ENCODE measurements around the gene SOX2. TPM values are rescaled to one million over a fixed set of nuclear protein-coding genes. Genes with fewer than 3 reads are reported as not detected.

The SOX2 gene
- 1.4 TPM for total RNA-seq (ENCODE audit: unreplicated experiment)
- long read RNA-seq, partial matches to known transcripts, result 0 of 1 reads
- long read RNA-seq, other reads (novel, unspliced or antisense), result 0 of 1 reads

DNA sequence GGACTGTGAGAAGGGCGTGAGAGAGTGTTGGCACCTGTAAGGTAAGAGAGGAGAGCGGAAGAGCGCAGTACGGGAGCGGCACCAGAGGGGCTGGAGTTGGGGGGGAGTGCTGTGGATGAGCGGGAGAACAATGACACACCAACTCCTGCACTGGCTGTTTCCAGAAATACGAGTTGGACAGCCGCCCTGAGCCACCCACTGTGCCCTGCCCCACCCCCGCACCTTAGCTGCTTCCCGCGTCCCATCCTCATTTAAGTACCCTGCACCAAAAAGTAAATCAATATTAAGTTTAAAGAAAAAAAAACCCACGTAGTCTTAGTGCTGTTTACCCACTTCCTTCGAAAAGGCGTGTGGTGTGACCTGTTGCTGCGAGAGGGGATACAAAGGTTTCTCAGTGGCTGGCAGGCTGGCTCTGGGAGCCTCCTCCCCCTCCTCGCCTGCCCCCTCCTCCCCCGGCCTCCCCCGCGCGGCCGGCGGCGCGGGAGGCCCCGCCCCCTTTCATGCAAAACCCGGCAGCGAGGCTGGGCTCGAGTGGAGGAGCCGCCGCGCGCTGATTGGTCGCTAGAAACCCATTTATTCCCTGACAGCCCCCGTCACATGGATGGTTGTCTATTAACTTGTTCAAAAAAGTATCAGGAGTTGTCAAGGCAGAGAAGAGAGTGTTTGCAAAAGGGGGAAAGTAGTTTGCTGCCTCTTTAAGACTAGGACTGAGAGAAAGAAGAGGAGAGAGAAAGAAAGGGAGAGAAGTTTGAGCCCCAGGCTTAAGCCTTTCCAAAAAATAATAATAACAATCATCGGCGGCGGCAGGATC lies at the start of gene SOX2:
Gene SOX2, plus strand, starts transcription at position 601 of the 811 bp plus-strand sequence. CDS start 436 bp downstream, outside the sequence.
- Mint-ChIP-seq H3K9me3 (ENCODE audit: unreplicated experiment) (no peaks in the 10 kb centered on the region), H3K4me3 (ENCODE audit: unreplicated experiment) (peak within 1 kb of the TSS; percentile 87), H3K4me1 (ENCODE audit: unreplicated experiment) (peaks cover 28% of the 10 kb centered on the region), H3K27ac (ENCODE audit: unreplicated experiment) (no peak within 1 kb of the TSS), H3K27me3 (ENCODE audit: unreplicated experiment) (peaks cover 1% of the 10 kb centered on the region), H3K36me3 (ENCODE audit: low read depth, unreplicated experiment) (no peaks in the 10 kb centered on the region)
- no peak for TF ChIP-seq CTCF (IDR thresholded peaks at IDR 0.05; ENCODE audit: unreplicated experiment)
- peak; percentile 90 for DNase-seq (ENCODE audit: low spot score)

DNA sequence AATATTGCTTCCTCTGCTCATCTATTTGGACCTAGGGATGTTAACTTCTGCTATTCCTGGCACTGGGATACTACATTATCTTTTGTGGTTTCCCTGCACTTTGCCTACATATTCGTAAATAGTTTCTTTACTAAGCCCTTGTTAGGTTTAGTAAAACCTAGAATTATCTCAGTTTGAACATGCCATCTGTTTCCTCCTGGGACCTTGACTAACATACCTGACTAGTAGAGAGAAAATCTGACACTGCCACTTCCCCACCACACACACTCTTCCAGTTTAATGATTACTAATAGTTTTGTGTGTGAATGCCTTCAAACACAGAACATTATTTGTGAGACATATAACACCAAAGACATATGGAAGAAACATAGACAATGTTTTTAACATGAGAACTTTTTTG lies 28.2 kb upstream of the SOX2 start:
- Mint-ChIP-seq H3K27ac (ENCODE audit: unreplicated experiment) (no peak overlapping the region), H3K9me3 (ENCODE audit: unreplicated experiment) (no peaks in the 10 kb centered on the region), H3K27me3 (ENCODE audit: unreplicated experiment) (peaks cover 2% of the 10 kb centered on the region)

DNA sequence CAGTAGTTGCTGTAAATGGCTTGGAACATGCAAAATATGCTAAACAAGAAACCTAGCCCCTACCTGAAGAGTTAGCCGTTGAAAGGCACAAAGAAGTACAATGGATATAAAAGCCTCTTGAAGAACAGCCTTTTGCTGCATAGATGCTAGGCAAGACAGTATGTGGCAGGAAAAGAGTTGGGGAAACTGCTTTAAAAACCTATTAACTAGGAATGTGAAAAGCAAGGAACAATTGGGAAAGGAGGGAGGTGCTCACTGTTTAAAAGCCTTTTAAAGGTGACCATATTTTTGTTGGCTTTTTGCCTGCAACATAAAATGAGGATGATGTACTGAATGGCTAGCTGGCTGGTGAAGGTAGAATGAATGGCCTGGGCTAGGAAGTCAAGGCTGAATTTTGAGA lies 24.5 kb upstream of the SOX2 start:
- no peaks in the 10 kb centered on the region for H3K9me3 Mint-ChIP-seq (ENCODE audit: unreplicated experiment)
- TF ChIP-seq CTCF (IDR thresholded peaks at IDR 0.05; ENCODE audit: unreplicated experiment), result no peak
- H3K4me3 Mint-ChIP-seq (ENCODE audit: unreplicated experiment), result no peak overlapping the region
- peaks cover 11% of the 10 kb centered on the region for H3K4me1 Mint-ChIP-seq (ENCODE audit: unreplicated experiment)
- H3K36me3 Mint-ChIP-seq (ENCODE audit: low read depth, unreplicated experiment), result no peaks in the 10 kb centered on the region
- no peak overlapping the region for H3K27ac Mint-ChIP-seq (ENCODE audit: unreplicated experiment)
- no peak for DNase-seq (ENCODE audit: low spot score)
- peaks cover 2% of the 10 kb centered on the region for H3K27me3 Mint-ChIP-seq (ENCODE audit: unreplicated experiment)

More for the DNA sequence above, 28.2 kb upstream of the SOX2 start:
- H3K36me3 Mint-ChIP-seq (ENCODE audit: low read depth, unreplicated experiment), result no peaks in the 10 kb centered on the region
- H3K4me3 Mint-ChIP-seq (ENCODE audit: unreplicated experiment), result no peak overlapping the region
- DNase-seq (ENCODE audit: low spot score), result no peak
- H3K4me1 Mint-ChIP-seq (ENCODE audit: unreplicated experiment), result peaks cover 11% of the 10 kb centered on the region
- no peak for TF ChIP-seq CTCF (IDR thresholded peaks at IDR 0.05; ENCODE audit: unreplicated experiment)

DNA sequence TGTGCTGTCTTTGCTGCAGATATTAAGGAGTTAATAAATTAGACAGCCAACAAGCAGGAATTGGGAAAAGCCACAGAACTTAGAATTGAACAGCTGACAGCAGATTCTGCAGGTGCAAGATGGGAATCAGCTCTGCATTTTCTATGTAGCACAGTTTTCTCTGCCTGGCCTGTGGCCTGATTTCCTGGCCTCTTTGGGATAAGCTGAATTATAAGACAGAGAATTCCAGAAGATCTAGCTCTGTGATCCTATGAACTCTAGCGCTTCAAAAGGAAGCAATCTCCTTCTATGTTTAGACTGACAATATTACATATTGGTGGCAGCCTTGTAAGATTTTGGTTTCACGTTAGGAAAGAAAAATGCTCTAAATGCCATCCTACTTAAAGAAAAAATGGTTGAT lies 24.0 kb upstream of the SOX2 start:
- Mint-ChIP-seq H3K4me3 (ENCODE audit: unreplicated experiment) (no peak overlapping the region), H3K9me3 (ENCODE audit: unreplicated experiment) (no peaks in the 10 kb centered on the region), H3K27ac (ENCODE audit: unreplicated experiment) (no peak overlapping the region), H3K36me3 (ENCODE audit: low read depth, unreplicated experiment) (no peaks in the 10 kb centered on the region), H3K27me3 (ENCODE audit: unreplicated experiment) (peaks cover 2% of the 10 kb centered on the region), H3K4me1 (ENCODE audit: unreplicated experiment) (peaks cover 11% of the 10 kb centered on the region)
- DNase-seq (ENCODE audit: low spot score), result no peak
- TF ChIP-seq CTCF (IDR thresholded peaks at IDR 0.05; ENCODE audit: unreplicated experiment), result no peak

DNA sequence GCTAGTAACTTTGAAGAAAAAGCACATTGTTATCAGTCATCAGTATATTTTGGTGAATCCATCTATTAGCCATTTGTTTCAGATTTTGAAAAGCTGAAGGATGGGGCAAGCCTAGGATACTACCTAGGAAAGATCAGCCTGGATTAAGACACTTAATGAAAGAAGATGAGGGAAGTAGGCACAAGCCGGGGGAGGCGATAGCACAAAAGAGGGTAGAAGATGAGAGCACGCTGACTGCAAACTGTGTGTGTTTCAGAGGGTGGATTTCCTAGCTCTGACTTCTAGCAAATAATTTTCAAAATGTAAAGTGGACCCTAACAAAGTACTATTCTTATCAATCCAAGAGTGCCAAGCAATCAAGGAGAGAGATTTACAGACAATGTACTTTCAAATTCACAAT lies 22.2 kb upstream of the SOX2 start:
- peaks cover 6% of the 10 kb centered on the region for H3K4me1 Mint-ChIP-seq (ENCODE audit: unreplicated experiment)
- H3K27ac Mint-ChIP-seq (ENCODE audit: unreplicated experiment), result no peak overlapping the region
- TF ChIP-seq CTCF (IDR thresholded peaks at IDR 0.05; ENCODE audit: unreplicated experiment), result no peak
- H3K4me3 Mint-ChIP-seq (ENCODE audit: unreplicated experiment), result no peak overlapping the region
- H3K9me3 Mint-ChIP-seq (ENCODE audit: unreplicated experiment), result no peaks in the 10 kb centered on the region
- no peaks in the 10 kb centered on the region for H3K36me3 Mint-ChIP-seq (ENCODE audit: low read depth, unreplicated experiment)
- DNase-seq (ENCODE audit: low spot score), result no peak
- no peaks in the 10 kb centered on the region for H3K27me3 Mint-ChIP-seq (ENCODE audit: unreplicated experiment)
